T-helper 1 cell treated with Interleukin-12 subunit alpha and Interleukin-12 subunit beta and Interleukin-4 antibody, amounts not matched to agents 30 μg/mL and 1 μg/mL, for 36 hours (primary cell): Measurements from ENCODE around the gene AKNA.

Experiments used
- H3K27ac Mint-ChIP-seq: one replicate; pipeline ENCODE4 v1.8.0; 2021; ENCODE audit warnings: mild to moderate bottlenecking, mixed read lengths
- H3K27me3 Mint-ChIP-seq: one replicate; pipeline ENCODE4 v1.8.0; 2021; ENCODE audit warnings: low read depth, mixed read lengths
- H3K36me3 Mint-ChIP-seq: one replicate; pipeline ENCODE4 v1.8.0; 2021; ENCODE audit warnings: low read depth, mixed read lengths
- H3K4me1 Mint-ChIP-seq: one replicate; pipeline ENCODE4 v1.8.0; 2021; ENCODE audit warnings: low read depth, mixed read lengths
- H3K4me3 Mint-ChIP-seq: one replicate; pipeline ENCODE4 v1.8.0; 2021; ENCODE audit warnings: mild to moderate bottlenecking, moderate library complexity, mixed read lengths
- H3K9me3 Mint-ChIP-seq: one replicate; pipeline ENCODE4 v1.8.0; 2021; ENCODE audit warnings: mixed read lengths

Gene AKNA

DNA sequence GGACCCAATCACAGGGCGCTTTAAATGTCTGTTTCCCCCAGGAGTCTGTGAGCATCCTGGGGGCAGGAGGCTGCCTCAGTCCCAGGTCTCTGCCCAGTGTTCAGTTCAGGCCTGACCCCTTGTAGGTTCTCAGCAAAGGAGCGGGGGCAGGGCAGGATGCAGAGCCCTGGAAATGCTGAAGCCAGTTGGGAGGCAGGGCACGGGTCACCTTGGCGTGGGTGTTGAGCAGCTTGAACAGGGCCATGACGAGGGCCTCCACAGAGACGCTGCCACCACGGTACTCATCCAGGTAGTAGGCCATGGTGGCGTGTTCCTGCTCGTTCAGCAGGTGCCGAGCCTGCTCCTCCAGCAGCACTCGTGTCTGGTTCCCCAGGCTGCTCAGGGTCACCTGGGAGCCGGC, 36.3 kb upstream of the AKNA start:
- Mint-ChIP-seq H3K27ac (no peak overlapping the region), H3K4me1 (no peaks in the 10 kb centered on the region), H3K27me3 (peaks cover 3% of the 10 kb centered on the region), H3K4me3 (no peak overlapping the region), H3K9me3 (no peaks in the 10 kb centered on the region), H3K36me3 (no peaks in the 10 kb centered on the region)

DNA sequence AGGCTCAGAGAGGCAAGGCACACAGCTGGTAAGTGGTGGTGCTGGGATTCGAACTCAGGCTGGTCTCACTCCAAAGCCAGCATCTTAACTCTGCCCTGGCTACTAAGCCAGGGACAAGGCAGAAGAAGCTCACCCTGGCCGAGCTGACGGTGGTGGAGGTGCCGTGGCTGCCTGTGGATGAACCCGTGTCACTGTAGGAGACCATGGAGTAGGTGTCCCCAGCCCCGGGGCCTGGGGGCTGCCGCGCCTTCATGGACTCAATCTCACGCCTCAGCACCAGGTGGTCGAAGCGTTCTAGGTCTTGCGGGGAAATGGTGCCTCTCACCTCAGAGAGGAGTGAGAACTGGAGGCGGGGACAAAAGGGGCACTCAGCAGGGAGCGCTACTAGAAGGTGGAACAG, 35.4 kb upstream of the AKNA start:
- Mint-ChIP-seq H3K4me3 (no peak overlapping the region), H3K27me3 (peaks cover 3% of the 10 kb centered on the region), H3K9me3 (no peaks in the 10 kb centered on the region), H3K27ac (no peak overlapping the region), H3K36me3 (no peaks in the 10 kb centered on the region), H3K4me1 (no peaks in the 10 kb centered on the region)

DNA sequence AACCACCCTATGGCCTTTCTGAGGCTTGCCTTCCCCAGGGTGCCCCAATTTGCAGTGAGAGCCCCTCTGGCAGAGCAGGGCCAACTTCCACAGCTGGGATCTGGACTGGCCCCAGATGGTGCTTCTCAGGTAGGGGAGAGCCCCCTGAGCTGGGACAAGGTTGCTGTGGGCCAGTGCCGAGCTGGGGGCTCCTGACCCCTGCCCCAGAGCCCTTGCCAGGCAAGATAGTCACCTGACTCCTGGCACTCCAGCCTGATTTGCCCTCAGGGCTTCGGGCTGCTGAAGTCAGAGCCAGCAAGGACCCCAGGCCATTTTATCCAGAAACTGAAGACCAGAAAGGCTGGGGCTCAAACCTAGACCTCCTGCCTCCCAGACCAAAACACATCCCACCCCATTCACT, 33.4 kb upstream of the AKNA start:
- H3K27ac Mint-ChIP-seq, result no peak overlapping the region
- no peaks in the 10 kb centered on the region for H3K36me3 Mint-ChIP-seq
- peaks cover 4% of the 10 kb centered on the region for H3K4me1 Mint-ChIP-seq
- peaks cover 3% of the 10 kb centered on the region for H3K27me3 Mint-ChIP-seq
- no peaks in the 10 kb centered on the region for H3K9me3 Mint-ChIP-seq
- no peak overlapping the region for H3K4me3 Mint-ChIP-seq

GRCh38 chr9:114419796-114420195, 32.0 kb upstream of the AKNA start:
- no peak overlapping the region for H3K27ac Mint-ChIP-seq

GRCh38 chr9:114418053-114418452, 30.3 kb upstream of the AKNA start:
- Mint-ChIP-seq H3K27me3 (no peaks in the 10 kb centered on the region), H3K4me3 (no peak overlapping the region), H3K4me1 (peaks cover 4% of the 10 kb centered on the region), H3K27ac (no peak overlapping the region), H3K9me3 (no peaks in the 10 kb centered on the region), H3K36me3 (no peaks in the 10 kb centered on the region)

More at GRCh38 chr9:114419796-114420195, 32.0 kb upstream of the AKNA start:
- Mint-ChIP-seq H3K27me3 (no peaks in the 10 kb centered on the region), H3K4me3 (no peak overlapping the region), H3K36me3 (no peaks in the 10 kb centered on the region), H3K9me3 (no peaks in the 10 kb centered on the region), H3K4me1 (peaks cover 4% of the 10 kb centered on the region)

GRCh38 chr9:114417511-114417910, 29.7 kb upstream of the AKNA start:
- Mint-ChIP-seq H3K4me1 (peaks cover 4% of the 10 kb centered on the region), H3K9me3 (no peaks in the 10 kb centered on the region), H3K27me3 (no peaks in the 10 kb centered on the region), H3K36me3 (no peaks in the 10 kb centered on the region), H3K4me3 (no peak overlapping the region), H3K27ac (no peak overlapping the region)

DNA sequence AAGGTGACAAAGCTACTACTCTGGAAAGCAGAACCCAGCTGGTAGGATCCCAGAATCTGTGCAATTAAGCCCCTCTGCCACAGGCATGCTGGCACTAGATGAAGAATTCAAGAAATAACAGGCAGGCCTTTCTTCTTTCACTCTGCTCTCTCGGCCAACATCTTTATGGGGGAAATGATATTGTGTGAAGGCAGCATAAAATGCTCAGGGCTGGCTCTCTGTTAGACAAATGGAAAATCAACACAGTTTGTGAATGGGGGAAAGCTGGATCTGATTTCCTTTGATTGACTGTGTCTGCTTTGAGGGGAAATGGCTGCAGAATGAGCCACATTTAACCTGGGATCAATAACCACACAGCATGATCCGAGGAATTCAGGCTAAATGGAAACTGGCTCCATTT, 29.1 kb upstream of the AKNA start:
- Mint-ChIP-seq H3K4me3 (no peak overlapping the region), H3K4me1 (peaks cover 4% of the 10 kb centered on the region), H3K27me3 (no peaks in the 10 kb centered on the region), H3K36me3 (no peaks in the 10 kb centered on the region), H3K27ac (no peak overlapping the region), H3K9me3 (no peaks in the 10 kb centered on the region)

DNA sequence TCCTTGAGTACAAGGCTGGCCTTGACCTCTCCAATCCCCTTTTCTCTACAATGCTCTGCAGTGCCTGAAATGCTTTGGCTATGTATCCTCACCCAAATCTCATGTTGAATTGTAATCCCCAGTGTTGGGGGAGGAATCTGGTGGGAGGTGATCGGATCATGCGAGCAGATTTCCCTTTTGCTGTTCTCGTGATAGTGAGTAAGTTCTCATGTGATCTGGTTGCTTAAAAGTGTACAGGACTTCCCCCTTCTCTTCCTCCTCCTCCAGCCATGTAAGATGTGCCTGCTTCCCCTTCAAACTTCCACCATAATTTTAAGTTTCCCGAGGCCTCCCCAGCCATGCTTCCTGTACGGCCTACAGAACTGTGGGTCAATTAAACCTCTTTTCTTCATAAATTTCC, 28.5 kb upstream of the AKNA start:
- H3K27ac Mint-ChIP-seq, result no peak overlapping the region

DNA sequence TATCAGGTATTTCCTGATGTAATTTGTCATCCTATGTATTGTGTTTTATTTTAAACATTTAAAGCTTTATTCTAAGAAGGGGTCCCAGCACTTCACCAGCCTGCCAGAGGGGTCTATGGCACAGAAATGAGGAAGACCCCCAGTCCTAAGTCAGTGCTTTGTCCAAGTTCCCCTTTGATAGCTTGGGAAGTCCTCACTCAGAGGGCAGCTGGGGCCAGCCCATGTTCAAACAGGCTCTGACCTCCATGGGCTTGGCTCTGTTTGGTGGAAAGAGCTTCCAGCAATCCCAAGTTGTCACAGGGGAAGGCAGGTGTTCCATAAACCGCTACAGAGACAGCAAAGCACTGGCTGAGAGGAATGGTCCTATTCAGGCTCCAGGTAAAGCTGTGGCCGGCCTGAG, 26.6 kb upstream of the AKNA start:
- Mint-ChIP-seq H3K4me1 (peaks cover 4% of the 10 kb centered on the region), H3K4me3 (no peak overlapping the region)

More for the DNA sequence above, 28.5 kb upstream of the AKNA start:
- Mint-ChIP-seq H3K27me3 (no peaks in the 10 kb centered on the region), H3K4me3 (no peak overlapping the region), H3K9me3 (no peaks in the 10 kb centered on the region), H3K4me1 (peaks cover 4% of the 10 kb centered on the region), H3K36me3 (no peaks in the 10 kb centered on the region)

GRCh38 chr9:114413861-114414301, 26.1 kb upstream of the AKNA start:
- Mint-ChIP-seq H3K4me3 (no peak overlapping the region), H3K27ac (no peak overlapping the region), H3K27me3 (no peaks in the 10 kb centered on the region), H3K4me1 (peaks cover 4% of the 10 kb centered on the region), H3K36me3 (no peaks in the 10 kb centered on the region), H3K9me3 (no peaks in the 10 kb centered on the region)

More for the DNA sequence above, 26.6 kb upstream of the AKNA start:
- no peaks in the 10 kb centered on the region for H3K9me3 Mint-ChIP-seq
- H3K27ac Mint-ChIP-seq, result no peak overlapping the region
- H3K27me3 Mint-ChIP-seq, result no peaks in the 10 kb centered on the region
- H3K36me3 Mint-ChIP-seq, result no peaks in the 10 kb centered on the region

- Mint-ChIP-seq H3K9me3 (no peaks in the 10 kb centered on the region), H3K4me1 (no peaks in the 10 kb centered on the region), H3K27ac (no peak overlapping the region), H3K27me3 (no peaks in the 10 kb centered on the region), H3K4me3 (no peak overlapping the region), H3K36me3 (no peaks in the 10 kb centered on the region)
Measured at GRCh38 chr9:114412048-114412683, 24.4 kb upstream of the AKNA start.

GRCh38 chr9:114411452-114411851, 23.7 kb upstream of the AKNA start:
- Mint-ChIP-seq H3K36me3 (no peaks in the 10 kb centered on the region), H3K4me1 (no peaks in the 10 kb centered on the region), H3K27me3 (no peaks in the 10 kb centered on the region), H3K9me3 (no peaks in the 10 kb centered on the region), H3K4me3 (no peak overlapping the region), H3K27ac (no peak overlapping the region)

GRCh38 chr9:114410910-114411309, 23.1 kb upstream of the AKNA start:
- Mint-ChIP-seq H3K36me3 (no peaks in the 10 kb centered on the region), H3K4me1 (no peaks in the 10 kb centered on the region)

DNA sequence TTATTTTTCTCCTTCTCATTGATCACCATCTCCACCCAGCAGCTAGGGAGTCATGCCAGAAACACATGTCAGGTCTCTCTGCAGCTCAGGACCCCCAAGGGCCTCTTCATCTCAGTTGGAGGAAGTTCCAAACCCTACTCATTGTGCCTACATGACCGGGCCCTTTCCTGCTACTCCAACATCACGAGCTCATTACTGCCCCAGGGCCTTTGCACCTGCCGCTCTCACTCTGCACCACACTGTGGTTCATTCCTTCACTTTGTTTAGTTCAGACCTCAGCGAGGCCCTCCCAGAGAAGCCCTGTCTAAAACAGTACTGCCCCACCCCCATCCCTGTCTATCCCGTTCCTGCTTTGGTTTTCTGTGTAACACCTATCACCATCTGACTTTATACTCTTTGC, 22.1 kb upstream of the AKNA start:
- Mint-ChIP-seq H3K9me3 (no peaks in the 10 kb centered on the region), H3K36me3 (no peaks in the 10 kb centered on the region), H3K4me1 (peaks cover 5% of the 10 kb centered on the region), H3K4me3 (no peak overlapping the region), H3K27ac (no peak overlapping the region), H3K27me3 (no peaks in the 10 kb centered on the region)

More at GRCh38 chr9:114410910-114411309, 23.1 kb upstream of the AKNA start:
- no peaks in the 10 kb centered on the region for H3K9me3 Mint-ChIP-seq
- H3K4me3 Mint-ChIP-seq, result no peak overlapping the region
- no peak overlapping the region for H3K27ac Mint-ChIP-seq
- no peaks in the 10 kb centered on the region for H3K27me3 Mint-ChIP-seq

DNA sequence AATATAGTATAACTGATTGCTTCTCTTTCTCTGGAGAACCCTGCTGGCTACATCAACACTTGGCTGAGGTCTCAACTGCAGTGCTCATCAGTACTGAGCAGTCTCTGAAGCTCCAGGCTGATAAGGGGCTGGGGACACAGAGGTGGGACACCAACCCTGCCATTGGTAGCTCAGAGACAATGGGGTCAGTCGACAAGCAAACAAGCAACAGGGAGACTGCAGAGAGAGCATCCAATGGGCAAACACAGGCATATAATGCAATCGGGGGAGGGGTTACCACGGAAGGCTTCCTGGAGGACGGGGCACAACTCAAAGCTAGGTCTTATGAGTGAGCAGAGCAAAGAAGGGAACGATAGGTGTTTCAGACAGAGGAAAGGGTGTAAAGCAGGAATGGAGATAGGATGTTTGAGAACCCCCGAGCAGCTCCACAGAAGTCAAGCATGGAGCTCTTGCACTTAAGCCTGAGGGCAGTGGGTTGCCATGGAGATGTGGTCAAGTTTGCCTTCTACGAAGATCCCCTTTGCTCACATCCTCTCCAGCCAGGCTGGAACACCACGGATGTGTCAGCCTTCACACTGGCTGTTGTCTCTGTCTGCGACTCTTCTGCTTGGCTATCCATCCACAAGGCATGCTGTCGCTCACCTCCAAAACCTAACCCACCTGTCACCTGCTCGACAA, 21.5 kb upstream of the AKNA start:
- no peak overlapping the region for H3K4me3 Mint-ChIP-seq
- no peak overlapping the region for H3K27ac Mint-ChIP-seq
- no peaks in the 10 kb centered on the region for H3K9me3 Mint-ChIP-seq
- no peaks in the 10 kb centered on the region for H3K36me3 Mint-ChIP-seq
- H3K4me1 Mint-ChIP-seq, result peaks cover 5% of the 10 kb centered on the region
- H3K27me3 Mint-ChIP-seq, result no peaks in the 10 kb centered on the region
